Astrocyte (in vitro differentiated cells and primary cell): ENCODE measurements around the gene INO80. TPM values are rescaled to one million over a fixed set of nuclear protein-coding genes. Genes with fewer than 3 reads are reported as not detected.

Experiments used
- DNase-seq: peaks from one replicate; pipeline ENCODE4 v3.0.0-alpha.2; 2010; ENCODE audit warnings: low read depth
- FAIRE-seq: peaks from 2 replicates; lab custom pipeline; 2011; peaks lifted over from hg19 to GRCh38; lab: Jason Lieb, UNC
- H2AFZ ChIP-seq: 2 replicates; pipeline ENCODE4 v1.6.0; 2012; ENCODE audit warnings: low read depth, low read length, inconsistent platforms
- H3K27ac ChIP-seq: 2 replicates; pipeline ENCODE4 v1.5.1; 2011; ENCODE audit warnings: low read depth, low read length, inconsistent platforms
- H3K27me3 ChIP-seq: 2 replicates; pipeline ENCODE4 v1.6.0; 2011; ENCODE audit warnings: low read length, inconsistent platforms; ENCODE audit not compliant: insufficient read depth
- H3K36me3 ChIP-seq: 2 replicates; pipeline ENCODE4 v1.5.1; 2011; ENCODE audit warnings: low read length, inconsistent platforms; ENCODE audit not compliant: insufficient read depth
- H3K4me1 ChIP-seq: 2 replicates; pipeline ENCODE4 v1.5.1; 2011; ENCODE audit warnings: low read length, inconsistent platforms; ENCODE audit not compliant: insufficient read depth
- H3K4me2 ChIP-seq: 2 replicates; pipeline ENCODE4 v1.6.0; 2012; ENCODE audit warnings: low read length, inconsistent platforms
- H3K4me3 ChIP-seq: 2 replicates; pipeline ENCODE4 v1.5.1; 2011; ENCODE audit warnings: low read depth, mild to moderate bottlenecking, low read length, inconsistent platforms; ENCODE audit not compliant: insufficient read depth
- H3K79me2 ChIP-seq: 2 replicates; pipeline ENCODE4 v1.6.0; 2012; ENCODE audit warnings: mild to moderate bottlenecking, low read length, inconsistent platforms; ENCODE audit not compliant: insufficient read depth
- H3K9ac ChIP-seq: 2 replicates; pipeline ENCODE4 v1.6.0; 2012; ENCODE audit warnings: mild to moderate bottlenecking, low read length, inconsistent platforms
- H3K9me3 ChIP-seq: 2 replicates; pipeline ENCODE4 v1.5.1; 2012; ENCODE audit warnings: low read depth, mild to moderate bottlenecking, low read length, inconsistent platforms; ENCODE audit not compliant: insufficient read depth
- H4K20me1 ChIP-seq: 2 replicates; pipeline ENCODE4 v1.6.0; 2012; ENCODE audit warnings: low read length, inconsistent platforms; ENCODE audit not compliant: insufficient read depth
- H3K27ac Mint-ChIP-seq: one replicate; pipeline ENCODE4 v1.8.0; 2021; ENCODE audit warnings: mild to moderate bottlenecking, mixed read lengths; ENCODE audit not compliant: unreplicated experiment
- H3K27me3 Mint-ChIP-seq: one replicate; pipeline ENCODE4 v1.8.0; 2021; ENCODE audit warnings: low read depth, mixed read lengths; ENCODE audit not compliant: unreplicated experiment
- H3K36me3 Mint-ChIP-seq: one replicate; pipeline ENCODE4 v1.8.0; 2021; ENCODE audit warnings: low read depth, mixed read lengths; ENCODE audit not compliant: unreplicated experiment
- H3K4me1 Mint-ChIP-seq: one replicate; pipeline ENCODE4 v1.8.0; 2021; ENCODE audit warnings: low read depth, mixed read lengths; ENCODE audit not compliant: unreplicated experiment
- H3K4me3 Mint-ChIP-seq: one replicate; pipeline ENCODE4 v1.8.0; 2021; ENCODE audit warnings: mild to moderate bottlenecking, moderate library complexity, mixed read lengths; ENCODE audit not compliant: unreplicated experiment
- H3K9me3 Mint-ChIP-seq: one replicate; pipeline ENCODE4 v1.8.0; 2021; ENCODE audit warnings: mild to moderate bottlenecking, mixed read lengths; ENCODE audit not compliant: unreplicated experiment
- EZH2 ChIP-seq: IDR thresholded peaks from 2 replicates; pipeline ENCODE4 v1.6.1; 2012; ENCODE audit warnings: mild to moderate bottlenecking, low read length, inconsistent platforms; ENCODE audit not compliant: insufficient read depth
- total RNA-seq: library from RNA; stranded (reverse); gene quantifications from 2 replicates; pipeline ENCODE4 v1.2.1, GENCODE V29; 2021
- TF ChIP-seq, protein P1 (sequence below): IDR thresholded peaks from 2 replicates; pipeline ENCODE4 v1.5.1; 2011; ENCODE audit warnings: low read depth, mild to moderate bottlenecking, inconsistent platforms, low read length, moderate library complexity; ENCODE audit not compliant: insufficient read depth

The INO80 gene
- total RNA-seq, 1 donor from 2014 or later: 17.3 TPM

- H3K4me3 Mint-ChIP-seq: no peak overlapping the region
- H3K4me1 Mint-ChIP-seq: no peaks in the 10 kb centered on the region
- TF ChIP-seq, protein P1, sequence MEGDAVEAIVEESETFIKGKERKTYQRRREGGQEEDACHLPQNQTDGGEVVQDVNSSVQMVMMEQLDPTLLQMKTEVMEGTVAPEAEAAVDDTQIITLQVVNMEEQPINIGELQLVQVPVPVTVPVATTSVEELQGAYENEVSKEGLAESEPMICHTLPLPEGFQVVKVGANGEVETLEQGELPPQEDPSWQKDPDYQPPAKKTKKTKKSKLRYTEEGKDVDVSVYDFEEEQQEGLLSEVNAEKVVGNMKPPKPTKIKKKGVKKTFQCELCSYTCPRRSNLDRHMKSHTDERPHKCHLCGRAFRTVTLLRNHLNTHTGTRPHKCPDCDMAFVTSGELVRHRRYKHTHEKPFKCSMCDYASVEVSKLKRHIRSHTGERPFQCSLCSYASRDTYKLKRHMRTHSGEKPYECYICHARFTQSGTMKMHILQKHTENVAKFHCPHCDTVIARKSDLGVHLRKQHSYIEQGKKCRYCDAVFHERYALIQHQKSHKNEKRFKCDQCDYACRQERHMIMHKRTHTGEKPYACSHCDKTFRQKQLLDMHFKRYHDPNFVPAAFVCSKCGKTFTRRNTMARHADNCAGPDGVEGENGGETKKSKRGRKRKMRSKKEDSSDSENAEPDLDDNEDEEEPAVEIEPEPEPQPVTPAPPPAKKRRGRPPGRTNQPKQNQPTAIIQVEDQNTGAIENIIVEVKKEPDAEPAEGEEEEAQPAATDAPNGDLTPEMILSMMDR: no peak
- TF ChIP-seq EZH2: no peak
- Histone ChIP-seq H4K20me1 (no peaks in the 10 kb centered on the region), H3K9me3 (no peaks in the 10 kb centered on the region), H3K4me1 (no peaks in the 10 kb centered on the region), H3K4me3 (no peak overlapping the region), H3K4me2 (no peak overlapping the region), H2AFZ (no peak overlapping the region), H3K36me3 (no peaks in the 10 kb centered on the region), H3K9ac (no peak overlapping the region), H3K27ac (no peak overlapping the region), H3K27me3 (peaks cover 3% of the 10 kb centered on the region), H3K79me2 (no peaks in the 10 kb centered on the region)
- no peak for FAIRE-seq
- peaks cover 17% of the 10 kb centered on the region for H3K27me3 Mint-ChIP-seq
- H3K27ac Mint-ChIP-seq: no peak overlapping the region
- H3K9me3 Mint-ChIP-seq: peaks cover 12% of the 10 kb centered on the region
- H3K36me3 Mint-ChIP-seq: peaks cover 2% of the 10 kb centered on the region
- DNase-seq: no peak
These were observed 12.3 kb upstream of the INO80 start for GRCh38 chr15:41128174-41128902.

DNA sequence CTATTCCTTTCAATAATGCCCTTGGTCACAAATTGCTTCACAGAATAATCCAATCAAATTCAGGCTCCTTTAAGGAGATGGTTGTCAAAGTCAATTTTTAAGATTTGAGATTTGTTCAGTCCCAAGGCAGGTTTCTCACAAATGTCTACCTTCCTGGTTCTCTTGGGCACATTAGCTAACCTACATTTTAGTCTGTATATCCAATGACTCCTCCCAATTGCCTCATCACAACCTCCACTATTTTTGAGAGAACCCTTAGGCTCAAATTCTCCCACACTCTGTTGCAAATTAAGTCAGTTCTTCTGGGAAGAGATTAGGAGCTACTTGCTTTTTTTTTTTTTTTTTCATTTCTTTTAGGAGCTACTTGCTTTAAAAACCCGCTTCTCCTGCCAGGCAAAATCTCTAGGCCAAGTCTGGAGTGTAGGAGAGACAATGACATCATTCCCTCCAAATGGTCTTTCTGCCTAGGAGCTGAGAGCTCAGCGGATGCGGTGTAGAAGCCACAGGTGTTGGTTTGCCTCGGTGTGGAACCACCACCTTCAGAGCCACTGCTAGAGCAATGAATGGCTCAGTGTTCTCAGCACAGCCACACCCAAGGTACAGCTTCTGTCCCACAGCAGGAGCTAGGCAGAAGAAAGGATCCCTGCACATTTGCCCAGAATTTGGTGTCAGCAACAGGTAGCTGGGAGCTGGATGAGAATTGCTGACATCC lies 10.0 kb upstream of the INO80 start:
- Histone ChIP-seq H3K9ac (no peak overlapping the region), H4K20me1 (no peaks in the 10 kb centered on the region), H3K36me3 (no peaks in the 10 kb centered on the region), H3K9me3 (no peaks in the 10 kb centered on the region), H3K79me2 (no peaks in the 10 kb centered on the region), H2AFZ (no peak overlapping the region), H3K4me1 (no peaks in the 10 kb centered on the region), H3K27me3 (no peaks in the 10 kb centered on the region), H3K27ac (no peak overlapping the region), H3K4me2 (no peak overlapping the region), H3K4me3 (no peak overlapping the region)
- DNase-seq (no peak), FAIRE-seq (no peak)
- H3K36me3 Mint-ChIP-seq: no peaks in the 10 kb centered on the region
- peaks cover 3% of the 10 kb centered on the region for H3K27me3 Mint-ChIP-seq
- no peak overlapping the region for H3K4me3 Mint-ChIP-seq
- H3K27ac Mint-ChIP-seq: no peak overlapping the region
- TF ChIP-seq, protein P1: no peak
- TF ChIP-seq EZH2: no peak
- H3K9me3 Mint-ChIP-seq: peaks cover 4% of the 10 kb centered on the region
- H3K4me1 Mint-ChIP-seq: no peaks in the 10 kb centered on the region
